ENCODE results near the gene MEP1B.
"Not testable (repeated sequence)": the region's sequence is repeated elsewhere in the genome, so short reads cannot be mapped to it uniquely, and the experiment has no call there.

The MEP1B gene

DNA sequence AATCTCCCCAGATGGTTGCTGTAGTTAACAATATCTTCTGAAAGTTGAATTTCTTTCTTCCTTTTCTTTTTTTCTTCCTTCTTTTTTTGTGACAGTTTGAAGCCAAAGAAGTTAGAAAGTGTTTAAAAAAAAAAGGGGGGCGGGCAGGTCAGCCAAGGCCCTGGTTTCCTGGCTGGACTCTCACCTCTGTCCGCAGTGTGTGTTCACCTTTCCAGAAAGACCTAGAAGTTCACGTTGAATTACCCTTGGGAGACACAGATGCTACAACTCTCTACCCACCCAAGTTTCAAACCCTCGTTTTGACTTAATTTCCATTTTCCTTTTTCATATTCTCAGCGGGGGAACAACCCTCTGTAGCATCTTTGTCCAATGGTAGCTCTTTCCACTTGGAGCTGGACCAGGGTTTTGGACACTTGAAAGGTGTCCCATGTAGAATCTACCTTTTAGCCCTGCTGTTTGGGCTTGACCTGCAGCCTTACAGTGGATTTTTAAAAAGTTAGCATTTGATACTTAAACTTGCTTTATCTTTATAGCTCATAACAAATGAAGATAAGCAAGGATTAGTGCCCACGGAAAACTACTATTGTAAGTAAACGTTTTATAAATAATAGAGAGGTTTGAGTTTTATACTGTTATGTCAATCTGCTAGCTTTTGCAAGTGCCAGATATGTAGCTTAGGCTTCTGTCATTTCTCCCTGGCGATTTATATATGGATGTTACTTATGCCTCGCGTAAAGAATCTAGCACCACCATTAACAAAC, 20.0 kb downstream of the MEP1B start:
- DNase-seq, result no peak

DNA sequence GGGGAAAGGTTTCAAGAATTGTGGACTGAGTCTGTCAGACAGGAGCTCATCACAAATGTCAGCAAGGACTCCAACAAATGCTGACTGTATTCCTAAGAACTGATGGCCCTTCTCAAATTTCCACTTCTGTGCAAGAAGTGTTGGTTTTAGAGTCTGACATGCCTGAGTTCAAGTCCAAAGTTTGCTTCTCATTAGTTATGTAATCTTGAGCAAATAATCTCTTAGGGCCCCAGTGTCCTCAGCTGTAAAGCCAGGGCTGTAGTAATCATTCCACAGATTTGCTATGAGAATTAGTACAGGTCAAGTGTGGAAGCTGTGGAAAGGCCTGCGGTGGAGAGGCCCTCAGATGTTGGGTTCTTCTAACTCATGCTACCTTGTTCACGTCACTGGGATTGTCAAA, 23.9 kb downstream of the MEP1B start:
- DNase-seq, result no peak

- DNase-seq, result no peak
These were observed 26.6 kb downstream of the MEP1B start for GRCh38 chr18:32216390-32216789.

- no peak for DNase-seq
These were observed 29.7 kb downstream of the MEP1B start for GRCh38 chr18:32219431-32220018.

DNA sequence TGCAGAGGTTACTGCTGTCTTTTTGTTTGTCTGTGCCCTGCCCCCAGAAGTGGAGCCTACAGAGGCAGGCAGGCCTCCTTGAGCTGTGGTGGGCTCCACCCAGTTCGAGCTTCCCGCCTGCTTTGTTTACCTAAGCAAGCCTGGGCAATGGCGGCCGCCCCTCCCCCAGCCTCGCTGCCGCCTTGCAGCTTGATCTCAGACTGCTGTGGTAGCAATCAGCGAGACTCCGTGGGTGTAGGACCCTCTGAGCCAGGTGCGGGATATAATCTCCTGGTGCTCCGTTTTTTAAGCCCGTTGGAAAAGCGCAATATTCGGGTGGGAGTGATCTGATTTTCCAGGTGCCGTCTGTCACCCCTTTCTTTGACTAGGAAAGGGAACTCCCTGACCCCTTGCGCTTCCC, 43.5 kb downstream of the MEP1B start:
- DNase-seq, result not testable (repeated sequence)

DNA sequence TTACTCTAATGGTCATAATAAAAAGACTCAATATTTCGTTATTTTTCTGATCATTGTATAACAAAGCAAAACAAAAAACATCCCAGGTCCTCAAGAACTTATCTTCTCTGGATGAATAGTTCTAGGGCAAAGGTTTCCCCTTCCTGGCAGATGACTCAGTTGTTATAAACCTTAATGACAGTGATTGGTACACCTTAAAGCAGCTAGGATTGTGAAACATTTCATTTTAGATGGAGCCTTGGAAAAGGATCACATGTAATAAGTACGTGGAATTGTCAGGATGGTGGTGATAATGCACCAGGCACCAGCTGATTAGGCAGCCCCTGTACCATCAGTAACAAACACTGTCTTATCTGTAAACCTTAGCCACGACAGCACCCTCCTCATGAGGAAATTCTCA, 47.2 kb downstream of the MEP1B start:
- DNase-seq, result no peak

DNA sequence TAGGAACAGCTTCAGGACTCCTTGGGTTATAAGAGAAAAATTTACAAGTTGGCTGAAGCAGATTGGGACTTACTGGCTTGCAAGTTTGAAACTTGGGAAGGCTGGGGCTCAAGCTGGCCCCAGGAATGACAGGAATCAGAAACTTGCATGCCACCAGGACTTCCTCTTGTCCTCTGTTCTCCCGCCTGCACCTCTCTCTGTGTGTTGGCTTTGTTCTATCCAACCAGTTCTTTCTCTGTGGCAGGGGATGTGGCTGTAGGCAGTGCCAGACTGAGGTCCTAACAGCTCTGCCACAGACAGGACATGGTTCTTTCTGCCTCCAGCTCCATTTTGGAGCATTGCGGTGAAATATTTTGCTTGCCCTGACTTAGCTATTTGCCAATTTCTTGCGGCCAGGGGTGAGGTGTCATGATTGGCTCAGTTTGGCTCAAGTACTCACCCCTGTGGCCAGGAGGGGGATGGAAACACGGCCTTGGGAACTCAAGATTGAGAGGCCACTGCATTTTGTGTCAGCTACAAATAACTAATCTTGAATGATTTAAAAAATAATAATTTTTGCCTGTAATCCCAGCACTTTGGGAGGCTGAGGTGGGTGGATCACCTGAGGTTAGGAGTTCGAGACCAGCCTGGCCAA, 48.9 kb downstream of the MEP1B start:
- no peak for DNase-seq

DNA sequence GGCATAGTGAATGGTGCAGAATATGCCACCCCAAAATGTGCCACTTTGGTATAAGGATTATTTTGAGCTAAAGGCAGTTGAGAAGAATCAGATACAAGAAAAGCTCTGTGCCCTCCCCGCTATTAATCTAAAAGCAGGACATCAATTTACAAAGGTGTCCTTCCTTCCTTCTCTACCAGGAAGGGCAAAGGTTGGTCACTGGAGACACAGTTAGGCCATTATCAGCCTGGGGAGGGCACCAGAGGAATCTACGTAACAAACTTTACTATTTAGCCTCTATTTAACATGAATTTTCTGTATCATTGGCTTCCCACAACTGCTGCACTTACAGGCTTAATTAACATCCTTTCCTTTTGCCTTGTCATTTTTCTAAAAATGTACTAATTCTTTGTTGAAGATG, 52.6 kb downstream of the MEP1B start:
- DNase-seq, result no peak

DNA sequence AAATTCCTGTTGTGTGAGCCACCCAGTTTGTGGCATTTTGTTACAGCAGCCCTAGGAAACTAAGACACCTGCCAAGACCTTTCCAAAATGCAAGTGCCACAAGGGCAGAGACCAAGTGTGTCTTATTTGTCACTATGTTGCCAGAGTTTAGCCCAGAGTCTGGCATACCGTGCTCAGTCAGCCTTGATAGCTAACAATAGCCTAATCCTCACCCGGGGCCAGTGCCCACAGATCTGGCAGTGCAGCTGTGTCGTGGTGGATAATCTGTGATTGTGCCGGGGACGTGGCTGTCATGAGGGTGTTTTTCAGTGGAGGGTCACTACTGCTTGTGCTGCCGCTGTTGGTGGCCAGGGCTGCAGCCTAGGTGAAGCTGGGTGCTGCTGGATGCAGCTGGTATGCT, 53.5 kb downstream of the MEP1B start:
- DNase-seq, result no peak

- no peak for DNase-seq
These were observed 55.0 kb downstream of the MEP1B start for GRCh38 chr18:32244881-32245280.

DNA sequence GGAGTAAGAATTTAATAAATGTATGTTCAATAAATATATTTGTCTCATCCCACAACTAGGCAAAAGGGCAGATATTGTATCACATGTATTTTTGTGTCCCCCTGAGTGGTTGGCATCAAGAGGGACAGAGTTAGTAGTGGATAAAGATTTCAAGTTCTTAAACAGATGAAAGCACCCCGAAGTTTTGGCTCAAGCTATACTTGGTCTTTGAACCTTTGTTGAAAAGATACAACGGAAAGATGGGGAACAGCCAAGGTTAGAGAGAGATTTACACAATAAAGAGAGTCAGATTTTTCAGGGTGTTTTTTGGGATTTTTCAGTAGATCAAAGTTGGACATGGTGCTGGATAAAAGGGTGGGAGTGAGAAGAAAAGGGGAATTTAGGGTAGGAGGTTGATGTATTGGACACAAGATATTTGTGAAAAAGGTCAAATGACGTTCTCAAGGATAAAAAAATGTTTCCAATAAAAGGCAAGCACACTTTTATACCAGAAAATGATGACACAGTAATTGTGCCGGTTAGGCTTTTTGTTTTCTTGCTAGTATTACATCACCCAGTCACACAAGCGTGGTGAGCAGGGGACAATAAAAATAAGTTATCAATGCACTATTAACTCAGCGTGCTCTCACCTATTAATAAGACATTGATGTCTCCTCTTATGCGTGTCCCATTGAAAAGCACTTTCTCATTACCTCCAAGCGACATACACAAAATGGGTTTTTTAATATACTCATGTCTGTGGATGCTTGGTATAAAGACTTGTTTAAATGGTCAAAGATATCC, 59.5 kb downstream of the MEP1B start:
- no peak for DNase-seq

DNA sequence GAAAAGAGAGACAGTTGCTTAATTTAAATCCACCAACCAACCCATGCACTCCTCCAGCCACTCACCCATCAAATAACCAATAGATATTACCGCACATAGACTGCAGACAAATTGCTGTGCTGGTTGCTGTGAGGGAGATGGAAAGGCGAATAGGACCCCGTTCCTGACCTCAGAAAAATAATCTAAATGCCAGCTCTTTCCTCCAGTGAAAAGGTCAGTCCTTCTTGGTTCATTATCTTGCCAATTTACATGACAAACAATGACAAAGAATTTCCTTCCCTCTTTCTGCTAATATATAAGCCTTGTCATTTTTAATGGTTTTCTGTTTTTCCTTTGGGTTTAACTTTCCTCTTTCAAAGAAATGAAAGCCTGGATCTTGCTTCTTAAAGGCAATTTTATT, 61.6 kb downstream of the MEP1B start:
- no peak for DNase-seq

DNA sequence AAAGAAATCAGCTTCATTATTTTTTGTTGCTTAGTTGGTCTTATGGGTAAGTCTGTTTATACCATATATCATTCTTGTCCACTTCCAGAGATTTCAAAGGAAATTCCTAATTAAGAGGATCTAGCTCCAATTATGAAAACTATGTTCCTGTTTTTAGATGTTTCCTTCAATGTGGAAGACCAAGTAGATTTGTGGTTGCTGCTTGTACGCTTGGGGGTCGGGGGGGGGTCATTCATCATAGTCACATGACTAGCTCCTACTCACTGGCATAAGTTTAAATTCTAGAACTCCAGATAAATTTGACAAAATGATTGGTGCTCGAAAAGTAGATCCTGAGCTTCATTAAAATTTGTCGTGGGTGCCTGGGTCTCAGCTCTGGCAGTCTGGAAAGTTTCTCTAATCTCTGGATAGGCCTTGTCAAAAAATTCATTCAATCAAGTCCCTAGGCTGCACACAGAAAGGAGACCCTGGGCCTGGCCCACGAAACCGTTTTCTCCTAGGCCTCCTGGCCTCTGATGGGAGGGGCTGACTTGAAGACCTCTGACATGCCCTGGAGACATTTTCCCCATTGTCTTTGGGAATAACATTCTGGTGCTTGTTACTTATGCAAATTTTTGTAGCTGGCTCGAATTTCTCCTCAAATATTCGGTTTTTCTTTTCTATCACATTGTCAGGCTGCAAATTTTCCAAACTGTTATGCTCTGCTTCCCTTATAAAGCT, 62.5 kb downstream of the MEP1B start:
- no peak for DNase-seq

- DNase-seq, result no peak
These were observed 65.7 kb downstream of the MEP1B start for GRCh38 chr18:32255570-32255969.

DNA sequence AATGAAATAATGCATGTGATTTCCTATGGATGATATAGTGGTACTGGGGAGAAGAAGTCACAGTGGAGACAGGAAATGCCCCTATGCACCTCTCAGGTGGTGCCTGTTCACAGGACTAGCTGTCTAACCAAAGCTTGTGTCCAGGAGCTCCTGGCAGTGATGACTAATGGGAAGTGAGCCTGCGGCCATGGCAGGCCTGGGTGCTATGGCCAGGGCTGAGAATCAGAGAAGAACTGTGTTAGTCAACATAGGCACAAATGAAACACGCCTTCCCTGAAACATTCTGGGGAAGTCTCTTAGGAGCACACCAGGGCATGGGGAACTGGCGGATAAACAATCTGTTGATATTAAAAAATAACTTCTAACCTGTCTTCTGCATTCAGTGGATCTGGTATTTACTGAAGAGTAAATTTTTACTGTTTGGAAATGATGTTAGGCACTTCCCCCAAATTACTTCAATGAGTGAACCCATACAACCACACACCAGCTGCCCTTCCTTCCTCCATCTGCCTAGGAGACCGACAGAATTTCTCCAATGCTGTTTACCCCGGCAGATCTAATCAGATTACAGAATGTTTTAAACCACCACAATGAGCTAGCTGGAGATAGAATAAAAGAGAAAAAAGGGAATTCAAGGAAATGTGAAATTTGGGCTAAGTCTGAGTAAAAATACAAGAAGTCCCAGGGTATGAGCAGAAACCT, 67.4 kb downstream of the MEP1B start:
- no peak for DNase-seq

GRCh38 chr18:32258148-32258547, 68.3 kb downstream of the MEP1B start:
- DNase-seq, result no peak

DNA sequence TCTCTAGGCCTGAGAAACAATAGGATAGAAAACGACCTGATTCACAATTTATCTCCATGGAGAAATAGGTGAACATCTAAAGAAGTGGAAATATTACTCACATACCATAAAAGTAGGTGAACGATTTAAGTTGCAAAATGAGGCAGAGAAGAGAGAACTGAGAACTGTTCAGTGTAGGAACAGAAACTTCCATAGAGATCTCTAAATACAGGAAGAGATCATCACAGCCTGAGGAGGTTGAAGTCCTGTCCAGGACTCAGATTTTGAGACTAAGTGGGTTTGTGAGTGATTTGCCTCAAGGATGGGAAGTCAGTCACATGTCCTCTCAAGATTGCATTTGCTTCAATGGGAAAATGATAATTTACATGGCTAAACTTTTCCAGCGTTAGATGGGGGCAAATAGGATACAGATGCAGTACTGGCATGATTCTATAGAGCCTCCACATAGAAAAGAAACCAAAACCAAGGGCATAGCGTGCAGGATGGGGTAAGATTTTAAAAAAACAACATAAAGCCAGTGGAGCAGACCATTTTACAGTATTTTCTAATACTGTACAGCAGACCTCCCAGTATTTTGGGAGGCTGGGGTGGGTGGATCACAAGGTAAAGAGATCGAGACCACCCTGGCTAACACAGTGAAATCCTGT, 68.8 kb downstream of the MEP1B start:
- no peak for DNase-seq

DNA sequence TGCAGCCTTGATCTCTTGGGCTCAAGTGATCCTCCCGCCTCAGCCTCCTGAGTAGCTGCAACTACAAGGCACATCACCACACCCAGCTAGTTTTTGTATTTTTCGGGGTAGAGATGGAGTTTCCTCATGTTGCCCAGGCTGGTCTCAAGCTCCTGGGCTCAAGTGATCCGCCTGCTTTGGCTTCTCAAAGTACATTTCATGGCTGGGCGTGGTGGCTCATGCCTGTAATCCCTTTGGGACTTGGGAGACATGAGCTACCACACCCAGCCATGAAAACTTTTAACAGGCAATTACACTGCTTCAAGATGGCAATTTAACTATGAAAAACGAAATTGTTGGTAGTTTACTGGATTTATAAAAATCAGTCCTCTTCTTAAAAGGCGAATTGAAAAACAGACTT, 69.7 kb downstream of the MEP1B start:
- DNase-seq, result no peak

- no peak for DNase-seq
These were observed 71.2 kb downstream of the MEP1B start for GRCh38 chr18:32261003-32261402.

DNA sequence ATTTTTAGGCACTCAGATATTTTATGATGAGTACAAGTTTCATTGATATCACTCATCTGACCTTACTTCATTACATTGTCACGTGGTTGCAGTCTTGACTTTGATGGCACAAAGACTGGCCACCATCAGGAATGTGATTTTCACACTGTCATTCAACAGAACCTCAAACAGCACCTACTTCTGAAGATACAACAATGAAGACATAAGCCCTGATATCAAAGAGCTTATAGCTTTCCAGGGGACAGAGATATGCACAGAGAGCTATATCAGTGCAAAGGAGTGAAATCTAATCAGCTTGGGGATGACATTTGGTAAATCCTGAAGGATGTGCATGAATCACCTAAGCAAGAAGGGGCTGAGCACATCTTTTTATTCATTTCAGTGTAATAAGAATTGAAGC, 72.3 kb downstream of the MEP1B start:
- DNase-seq, result no peak

DNA sequence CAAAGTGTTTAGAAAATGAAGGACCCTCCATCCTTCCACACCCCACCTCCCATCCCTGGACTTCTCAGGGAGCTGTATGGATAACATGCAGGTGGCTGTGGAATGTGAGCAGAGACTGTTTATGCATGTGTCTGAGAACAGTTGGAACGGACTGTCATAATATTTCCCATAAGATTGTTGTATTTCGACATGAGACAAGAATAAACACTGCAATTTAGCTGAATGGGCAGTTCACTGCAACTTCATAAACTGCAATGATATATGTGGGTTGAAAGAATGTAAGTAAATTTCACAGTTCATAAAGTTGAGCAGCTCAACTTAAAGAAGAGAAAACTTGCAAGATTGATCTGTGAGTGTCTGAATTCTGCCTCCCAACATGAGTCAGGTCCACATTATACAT, 74.6 kb downstream of the MEP1B start:
- no peak for DNase-seq

DNA sequence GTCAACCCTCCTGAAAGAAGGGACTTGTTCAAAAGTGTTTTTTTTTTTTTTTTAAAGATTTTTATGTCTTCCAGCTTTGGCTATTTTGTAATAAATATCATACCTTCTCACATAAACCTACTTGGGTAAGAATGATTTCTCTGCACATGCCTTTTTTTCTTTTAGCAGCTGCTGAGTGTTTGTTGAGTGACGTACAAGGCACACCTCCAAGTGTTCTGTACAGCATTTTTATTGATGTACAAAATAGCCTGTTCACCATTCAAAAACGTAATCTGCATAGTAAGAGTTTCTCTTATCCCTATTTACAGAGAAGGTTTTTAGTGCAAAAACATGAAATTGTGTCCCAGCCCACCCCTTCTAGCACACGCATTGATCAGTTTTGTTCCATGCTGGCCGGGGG, 77.6 kb downstream of the MEP1B start:
- no peak for DNase-seq

Measured in activated naive CD4-positive, alpha-beta T cell (primary cell).